ENCODE measurements around the gene LINS1. TPM values are rescaled to one million over a fixed set of nuclear protein-coding genes. Genes with fewer than 3 reads are reported as not detected.

LINS1 gene
- total and polyA plus RNA-seq, 2 donors (not counting 1 experiment from before 2014, with no cell fraction given) = 14.3 to 46.4 TPM

DNA sequence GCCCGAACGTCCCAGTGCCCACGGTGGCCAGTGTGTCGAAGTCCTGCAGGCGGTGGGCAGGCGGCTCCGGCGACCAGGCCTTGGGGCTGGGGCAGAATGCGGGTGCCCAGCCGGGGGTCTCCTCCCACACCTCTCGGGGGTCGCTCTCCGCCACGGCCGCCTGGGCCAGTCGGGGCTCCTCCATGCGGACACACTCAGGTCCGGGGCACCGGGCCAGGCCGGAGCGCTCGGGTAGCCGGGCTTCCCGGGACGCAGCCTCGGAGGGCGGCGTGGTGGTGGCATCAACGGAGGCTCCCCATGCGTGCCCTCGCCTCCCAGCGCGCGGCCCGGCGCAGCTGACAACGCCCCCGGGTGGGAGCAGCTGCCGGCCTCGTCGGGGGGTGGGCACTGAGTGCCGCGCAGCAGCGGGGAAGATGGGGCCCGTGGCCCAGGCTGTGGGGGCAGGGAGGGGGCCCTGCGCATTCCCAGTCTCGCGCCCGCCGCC, 43.2 kb downstream of the LINS1 start:
- no peaks in the 10 kb centered on the region for H4K20me1 ChIP-seq (ENCODE audit: control insufficient read depth, insufficient read depth, low read length, poor library complexity, severe bottlenecking)
- H3K9ac ChIP-seq (ENCODE audit: low read length) = no peak overlapping the region
- H3K27me3 ChIP-seq (replicated peaks in 1 of 4; ENCODE audit: control extremely low read depth in 1 of 4, control insufficient read depth in 3 of 4, insufficient read depth in 4 of 4, low read length in 3 of 4) = no peaks in the 10 kb centered on the region
- H3K27me3 Mint-ChIP-seq = no peaks in the 10 kb centered on the region
- no peaks in the 10 kb centered on the region for H3K9me3 Mint-ChIP-seq (ENCODE audit: insufficient read depth)
- POLR2A ChIA-PET = no interaction called here
- TF ChIP-seq, protein P1, sequence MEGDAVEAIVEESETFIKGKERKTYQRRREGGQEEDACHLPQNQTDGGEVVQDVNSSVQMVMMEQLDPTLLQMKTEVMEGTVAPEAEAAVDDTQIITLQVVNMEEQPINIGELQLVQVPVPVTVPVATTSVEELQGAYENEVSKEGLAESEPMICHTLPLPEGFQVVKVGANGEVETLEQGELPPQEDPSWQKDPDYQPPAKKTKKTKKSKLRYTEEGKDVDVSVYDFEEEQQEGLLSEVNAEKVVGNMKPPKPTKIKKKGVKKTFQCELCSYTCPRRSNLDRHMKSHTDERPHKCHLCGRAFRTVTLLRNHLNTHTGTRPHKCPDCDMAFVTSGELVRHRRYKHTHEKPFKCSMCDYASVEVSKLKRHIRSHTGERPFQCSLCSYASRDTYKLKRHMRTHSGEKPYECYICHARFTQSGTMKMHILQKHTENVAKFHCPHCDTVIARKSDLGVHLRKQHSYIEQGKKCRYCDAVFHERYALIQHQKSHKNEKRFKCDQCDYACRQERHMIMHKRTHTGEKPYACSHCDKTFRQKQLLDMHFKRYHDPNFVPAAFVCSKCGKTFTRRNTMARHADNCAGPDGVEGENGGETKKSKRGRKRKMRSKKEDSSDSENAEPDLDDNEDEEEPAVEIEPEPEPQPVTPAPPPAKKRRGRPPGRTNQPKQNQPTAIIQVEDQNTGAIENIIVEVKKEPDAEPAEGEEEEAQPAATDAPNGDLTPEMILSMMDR (IDR thresholded peaks at IDR 0.05) = no peak
- no peak for TF ChIP-seq EZH2 (IDR thresholded peaks at IDR 0.05; ENCODE audit: borderline replicate concordance, insufficient read depth, low read depth, low read length, poor library complexity, severe bottlenecking)
- no peak overlapping the region for H3K27ac Mint-ChIP-seq
- CTCF ChIA-PET = no interaction called here
- no peak overlapping the region for H3K27ac ChIP-seq (ENCODE audit: low read length in 2 of 2)
- ATAC-seq (ENCODE audit: low read depth) (no peak), DNase-seq (no peak)
- intact Hi-C loops (cut with micrococcal nuclease) = no loop called here
- peaks cover 0 to 6% (median 0%) of the 10 kb centered on the region in 3 donors for H3K9me3 ChIP-seq (ENCODE audit: control extremely low read depth in 1 of 3, control insufficient read depth in 2 of 3, insufficient read depth in 1 of 3, low read length in 2 of 3)
- WGBS (ENCODE audit: insufficient coverage) = 96% methylated on average over 49 of the region's 50 CpGs
- H3K4me2 ChIP-seq (replicated peaks; ENCODE audit: low read depth, low read length, poor library complexity, severe bottlenecking) = no peak overlapping the region
- H3K79me2 ChIP-seq (ENCODE audit: control insufficient read depth, insufficient read depth, low read length) = no peaks in the 10 kb centered on the region
- no peaks in the 10 kb centered on the region for H3K4me1 ChIP-seq (ENCODE audit: control insufficient read depth in 2 of 2, insufficient read depth in 2 of 2, low read length in 2 of 2)
- no peaks in the 10 kb centered on the region for H3K36me3 ChIP-seq (replicated peaks in 1 of 2; ENCODE audit: control extremely low read depth in 1 of 2, control insufficient read depth in 1 of 2, extremely low read depth in 1 of 2, insufficient read depth in 2 of 2, low read length in 1 of 2)
- H2AFZ ChIP-seq (ENCODE audit: insufficient read depth, low read depth, low read length, poor library complexity, severe bottlenecking) = no peak overlapping the region
- H3K4me3 Mint-ChIP-seq = no peak overlapping the region
- no peak overlapping the region for H3K4me3 ChIP-seq (ENCODE audit: control extremely low read depth in 1 of 5, extremely low read depth in 1 of 5, insufficient read depth in 1 of 5, low read depth in 2 of 5, low read length in 4 of 5)
- H3K4me1 Mint-ChIP-seq = no peaks in the 10 kb centered on the region

DNA sequence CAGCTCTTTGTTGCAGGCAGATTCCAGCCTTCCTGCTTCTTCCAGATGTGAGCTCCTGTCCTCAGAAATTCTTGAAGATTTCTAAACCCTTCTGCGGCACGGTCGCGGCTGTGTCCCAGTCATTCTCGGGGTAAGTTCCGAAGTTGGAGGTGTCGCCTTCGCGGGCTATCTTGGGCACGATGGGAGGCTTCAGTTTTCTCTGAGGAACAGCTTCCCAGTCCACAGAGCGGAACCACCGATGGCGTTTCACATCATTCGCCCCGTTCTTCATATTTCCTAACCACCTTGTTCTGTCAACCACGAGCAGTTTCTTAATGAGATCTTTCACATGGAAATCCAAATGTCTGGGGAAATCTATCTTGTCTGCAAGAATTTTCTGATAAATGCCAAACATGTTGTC, 48.5 kb downstream of the LINS1 start:
- Mint-ChIP-seq H3K27ac (no peak overlapping the region), H3K4me3 (no peak overlapping the region), H3K9me3 (ENCODE audit: insufficient read depth) (no peaks in the 10 kb centered on the region), H3K27me3 (no peaks in the 10 kb centered on the region), H3K4me1 (no peaks in the 10 kb centered on the region)
- no peak overlapping the region for H3K27ac ChIP-seq (ENCODE audit: low read length in 2 of 2)
- no peak overlapping the region for H3K9ac ChIP-seq (ENCODE audit: low read length)
- no peaks in the 10 kb centered on the region for H3K79me2 ChIP-seq (ENCODE audit: control insufficient read depth, insufficient read depth, low read length)
- H3K9me3 ChIP-seq (ENCODE audit: control extremely low read depth in 1 of 3, control insufficient read depth in 2 of 3, insufficient read depth in 1 of 3, low read length in 2 of 3) = peaks cover 0 to 16% (median 2%) of the 10 kb centered on the region in 3 donors
- peaks cover 0 to 3% (median 0%) of the 10 kb centered on the region in 4 experiments for H3K27me3 ChIP-seq (replicated peaks in 1 of 4; ENCODE audit: control extremely low read depth in 1 of 4, control insufficient read depth in 3 of 4, insufficient read depth in 4 of 4, low read length in 3 of 4)
- DNase-seq (no peak), ATAC-seq (ENCODE audit: low read depth) (no peak)
- no peak overlapping the region for H3K4me3 ChIP-seq (ENCODE audit: control extremely low read depth in 1 of 5, extremely low read depth in 1 of 5, insufficient read depth in 1 of 5, low read depth in 2 of 5, low read length in 4 of 5)
- no peak overlapping the region for H2AFZ ChIP-seq (ENCODE audit: insufficient read depth, low read depth, low read length, poor library complexity, severe bottlenecking)
- TF ChIP-seq EZH2 (IDR thresholded peaks at IDR 0.05; ENCODE audit: borderline replicate concordance, insufficient read depth, low read depth, low read length, poor library complexity, severe bottlenecking) = no peak
- TF ChIP-seq, protein P1 (IDR thresholded peaks at IDR 0.05) = no peak
- CTCF ChIA-PET = interaction anchor here (1.1 kb wide), 1 partner anchor 19 kb away, joined by 3 read pairs; no protein-coding TSS in a partner anchor
- no peaks in the 10 kb centered on the region for H3K4me1 ChIP-seq (ENCODE audit: control insufficient read depth in 2 of 2, insufficient read depth in 2 of 2, low read length in 2 of 2)
- H3K4me2 ChIP-seq (replicated peaks; ENCODE audit: low read depth, low read length, poor library complexity, severe bottlenecking) = no peak overlapping the region
- intact Hi-C loops (cut with micrococcal nuclease) = no loop called here
- H3K36me3 ChIP-seq (replicated peaks in 1 of 2; ENCODE audit: control extremely low read depth in 1 of 2, control insufficient read depth in 1 of 2, extremely low read depth in 1 of 2, insufficient read depth in 2 of 2, low read length in 1 of 2) = no peaks in the 10 kb centered on the region
- POLR2A ChIA-PET = no interaction called here
- no peaks in the 10 kb centered on the region for H4K20me1 ChIP-seq (ENCODE audit: control insufficient read depth, insufficient read depth, low read length, poor library complexity, severe bottlenecking)
- WGBS (ENCODE audit: insufficient coverage) = 92% methylated on average over 15 of the region's 16 CpGs
